Activated naive CD4-positive, alpha-beta T cell treated with anti-CD3 and anti-CD28 coated beads, Interleukin-2, amount 50 U/mL, for 24 hours (primary cell): ENCODE measurements around the gene GJD3.
"Not testable (repeated sequence)": the region's sequence is repeated elsewhere in the genome, so short reads cannot be mapped to it uniquely, and the experiment has no call there.

ENCODE experiments used
- H3K27ac Mint-ChIP-seq: one replicate; pipeline ENCODE4 v1.8.0; 2021; ENCODE audit warnings: mild to moderate bottlenecking, mixed read lengths
- H3K27me3 Mint-ChIP-seq: one replicate; pipeline ENCODE4 v1.8.0; 2021; ENCODE audit warnings: mixed read lengths
- H3K36me3 Mint-ChIP-seq: one replicate; pipeline ENCODE4 v1.8.0; 2021; ENCODE audit warnings: mixed read lengths
- H3K4me1 Mint-ChIP-seq: one replicate; pipeline ENCODE4 v1.8.0; 2021; ENCODE audit warnings: mixed read lengths
- H3K4me3 Mint-ChIP-seq: one replicate; pipeline ENCODE4 v1.8.0; 2021; ENCODE audit warnings: mild to moderate bottlenecking, mixed read lengths
- H3K9me3 Mint-ChIP-seq: one replicate; pipeline ENCODE4 v1.8.0; 2021; ENCODE audit warnings: mixed read lengths

GJD3 gene

GRCh38 chr17:40364121-40364861, at the start of gene GJD3:
GJD3 (minus strand) TSS chr17:40364737; CDS start chr17:40363815, 922 bp downstream.
- Mint-ChIP-seq H3K9me3 (no peaks in the 10 kb centered on the region), H3K36me3 (no peaks in the 10 kb centered on the region), H3K4me3 (peak within 1 kb of the TSS; percentile 78), H3K27ac (no peak within 1 kb of the TSS), H3K4me1 (peaks cover 9% of the 10 kb centered on the region), H3K27me3 (peaks cover 3% of the 10 kb centered on the region)

- not testable (repeated sequence) for H3K36me3 Mint-ChIP-seq, H3K9me3 Mint-ChIP-seq, H3K4me3 Mint-ChIP-seq, H3K27me3 Mint-ChIP-seq
- H3K4me1 Mint-ChIP-seq: peaks cover 23% of the 10 kb centered on the region
- peak overlapping the region; percentile 23 for H3K27ac Mint-ChIP-seq
These were observed 49.8 kb upstream of the GJD3 start for GRCh38 chr17:40414312-40414711.

GRCh38 chr17:40412880-40413279, 48.3 kb upstream of the GJD3 start:
- H3K27me3 Mint-ChIP-seq: no peaks in the 10 kb centered on the region
- H3K4me3 Mint-ChIP-seq: no peak overlapping the region
- H3K4me1 Mint-ChIP-seq: peaks cover 15% of the 10 kb centered on the region
- no peaks in the 10 kb centered on the region for H3K36me3 Mint-ChIP-seq
- no peaks in the 10 kb centered on the region for H3K9me3 Mint-ChIP-seq
- no peak overlapping the region for H3K27ac Mint-ChIP-seq

GRCh38 chr17:40411821-40412220, 47.3 kb upstream of the GJD3 start:
- Mint-ChIP-seq H3K27me3 (no peaks in the 10 kb centered on the region), H3K36me3 (no peaks in the 10 kb centered on the region), H3K9me3 (no peaks in the 10 kb centered on the region), H3K4me1 (peaks cover 8% of the 10 kb centered on the region), H3K4me3 (no peak overlapping the region), H3K27ac (no peak overlapping the region)

- no peaks in the 10 kb centered on the region for H3K36me3 Mint-ChIP-seq
- H3K27ac Mint-ChIP-seq: peak overlapping the region; percentile 39
- H3K4me1 Mint-ChIP-seq: peaks cover under 1% of the 10 kb centered on the region
- no peaks in the 10 kb centered on the region for H3K9me3 Mint-ChIP-seq
- no peak overlapping the region for H3K4me3 Mint-ChIP-seq
- no peaks in the 10 kb centered on the region for H3K27me3 Mint-ChIP-seq
These were observed 45.5 kb upstream of the GJD3 start for GRCh38 chr17:40410082-40410481.

- H3K4me3 Mint-ChIP-seq, H3K9me3 Mint-ChIP-seq, H3K27me3 Mint-ChIP-seq, H3K4me1 Mint-ChIP-seq, H3K27ac Mint-ChIP-seq, H3K36me3 Mint-ChIP-seq: not testable (repeated sequence)
These were observed 45.0 kb upstream of the GJD3 start for GRCh38 chr17:40409540-40409939.

GRCh38 chr17:40407460-40407859, 42.9 kb upstream of the GJD3 start:
- Mint-ChIP-seq H3K9me3 (no peaks in the 10 kb centered on the region), H3K27ac (no peak overlapping the region), H3K4me3 (no peak overlapping the region), H3K27me3 (no peaks in the 10 kb centered on the region), H3K36me3 (no peaks in the 10 kb centered on the region), H3K4me1 (peaks cover 18% of the 10 kb centered on the region)

- no peaks in the 10 kb centered on the region for H3K36me3 Mint-ChIP-seq
- H3K27me3 Mint-ChIP-seq: no peaks in the 10 kb centered on the region
- no peak overlapping the region for H3K4me3 Mint-ChIP-seq
- H3K9me3 Mint-ChIP-seq: no peaks in the 10 kb centered on the region
- H3K4me1 Mint-ChIP-seq: peaks cover 35% of the 10 kb centered on the region
- H3K27ac Mint-ChIP-seq: peak overlapping the region; percentile 35
These were observed 39.5 kb upstream of the GJD3 start for GRCh38 chr17:40404003-40404402.

GRCh38 chr17:40402668-40403067, 38.1 kb upstream of the GJD3 start:
- peaks cover 35% of the 10 kb centered on the region for H3K4me1 Mint-ChIP-seq
- H3K4me3 Mint-ChIP-seq: peak overlapping the region; percentile 56
- no peaks in the 10 kb centered on the region for H3K9me3 Mint-ChIP-seq
- no peaks in the 10 kb centered on the region for H3K27me3 Mint-ChIP-seq
- H3K27ac Mint-ChIP-seq: no peak overlapping the region
- H3K36me3 Mint-ChIP-seq: no peaks in the 10 kb centered on the region

- Mint-ChIP-seq H3K27ac (no peak overlapping the region), H3K4me3 (no peak overlapping the region), H3K36me3 (no peaks in the 10 kb centered on the region), H3K9me3 (no peaks in the 10 kb centered on the region), H3K4me1 (peaks cover 34% of the 10 kb centered on the region), H3K27me3 (no peaks in the 10 kb centered on the region)
These were observed 34.6 kb upstream of the GJD3 start for GRCh38 chr17:40399185-40399584.

- H3K4me3 Mint-ChIP-seq, H3K9me3 Mint-ChIP-seq, H3K4me1 Mint-ChIP-seq, H3K36me3 Mint-ChIP-seq, H3K27me3 Mint-ChIP-seq, H3K27ac Mint-ChIP-seq: not testable (repeated sequence)
These were observed 22.0 kb upstream of the GJD3 start for GRCh38 chr17:40386555-40386954.

GRCh38 chr17:40382251-40382650, 17.7 kb upstream of the GJD3 start:
- Mint-ChIP-seq H3K36me3 (no peaks in the 10 kb centered on the region), H3K9me3 (no peaks in the 10 kb centered on the region), H3K4me1 (no peaks in the 10 kb centered on the region), H3K27ac (no peak overlapping the region), H3K4me3 (no peak overlapping the region), H3K27me3 (no peaks in the 10 kb centered on the region)

- Mint-ChIP-seq H3K4me1 (peaks cover 5% of the 10 kb centered on the region), H3K27ac (no peak overlapping the region), H3K36me3 (no peaks in the 10 kb centered on the region), H3K9me3 (no peaks in the 10 kb centered on the region), H3K4me3 (no peak overlapping the region), H3K27me3 (no peaks in the 10 kb centered on the region)
These were observed 14.4 kb upstream of the GJD3 start for GRCh38 chr17:40378966-40379365.

GRCh38 chr17:40377832-40378231, 13.3 kb upstream of the GJD3 start:
- Mint-ChIP-seq H3K27ac (no peak overlapping the region), H3K4me1 (peaks cover 17% of the 10 kb centered on the region), H3K9me3 (no peaks in the 10 kb centered on the region), H3K27me3 (no peaks in the 10 kb centered on the region), H3K36me3 (no peaks in the 10 kb centered on the region), H3K4me3 (no peak overlapping the region)

- H3K9me3 Mint-ChIP-seq, H3K27me3 Mint-ChIP-seq, H3K27ac Mint-ChIP-seq, H3K36me3 Mint-ChIP-seq: not testable (repeated sequence)
- Mint-ChIP-seq H3K4me1 (peaks cover 23% of the 10 kb centered on the region), H3K4me3 (peak overlapping the region; percentile 55)
These were observed 12.0 kb upstream of the GJD3 start for GRCh38 chr17:40376541-40376940.

GRCh38 chr17:40375786-40376185, 11.2 kb upstream of the GJD3 start:
- H3K27ac Mint-ChIP-seq: not testable (repeated sequence)
- peaks cover 26% of the 10 kb centered on the region for H3K4me1 Mint-ChIP-seq

More at GRCh38 chr17:40375786-40376185, 11.2 kb upstream of the GJD3 start:
- H3K27me3 Mint-ChIP-seq, H3K36me3 Mint-ChIP-seq, H3K9me3 Mint-ChIP-seq, H3K4me3 Mint-ChIP-seq: not testable (repeated sequence)
